Activated CD8-positive, alpha-beta memory T cell treated with anti-CD3 and anti-CD28 coated beads for 24 hours (primary cell): ENCODE data around the gene CMTM8.
A peak's percentile ranks its signal among the peaks of the same experiment; 100 is the strongest.

ENCODE experiments used
- DNase-seq: peaks from one replicate; pipeline ENCODE4 v3.0.0-alpha.2; 2020

The CMTM8 gene

GRCh38 chr3:32340611-32341365 is 102.3 kb downstream of the CMTM8 start:
- no peak for DNase-seq

DNA sequence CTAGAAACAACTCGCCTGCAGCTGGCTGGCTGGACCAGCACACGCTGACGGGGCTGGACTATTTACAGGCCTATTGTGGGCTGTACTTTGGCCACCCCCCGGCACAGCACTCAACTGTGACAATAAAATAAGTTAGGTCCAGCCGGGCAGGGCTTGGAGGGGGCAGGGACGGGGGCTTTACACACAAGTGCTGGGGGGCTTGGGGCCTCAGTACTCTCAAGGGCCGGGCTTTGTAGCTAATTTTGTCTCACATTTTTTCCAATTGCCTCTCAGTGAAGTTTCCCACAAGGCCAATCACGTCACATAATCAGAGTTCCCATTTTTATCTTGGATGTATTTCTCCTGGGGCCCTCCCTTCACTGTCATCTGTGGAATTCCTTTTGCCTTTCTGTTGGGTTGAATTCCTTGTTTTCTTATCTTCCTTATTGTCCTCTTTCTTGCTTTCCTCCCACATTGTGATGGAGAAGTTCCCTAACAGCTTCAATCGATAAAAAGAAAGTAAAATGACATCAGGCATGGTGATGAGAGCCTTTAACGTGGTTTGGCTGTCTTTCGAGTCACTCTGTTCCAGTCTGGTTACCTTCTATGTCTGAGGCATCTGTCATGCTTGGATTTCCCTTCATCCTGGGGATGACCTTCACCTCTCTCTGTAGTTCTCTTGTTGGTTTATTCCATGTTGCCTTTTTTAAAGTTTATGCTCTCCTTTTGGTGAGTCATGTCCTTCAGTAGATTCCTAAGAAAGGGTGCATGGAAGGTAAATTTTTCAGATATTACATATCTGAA is 109.1 kb downstream of the CMTM8 start:
- no peak for DNase-seq

GRCh38 chr3:32349184-32349583 is 110.7 kb downstream of the CMTM8 start:
- no peak for DNase-seq

- no peak for DNase-seq
These were observed 114.1 kb downstream of the CMTM8 start for GRCh38 chr3:32352563-32352962.

DNA sequence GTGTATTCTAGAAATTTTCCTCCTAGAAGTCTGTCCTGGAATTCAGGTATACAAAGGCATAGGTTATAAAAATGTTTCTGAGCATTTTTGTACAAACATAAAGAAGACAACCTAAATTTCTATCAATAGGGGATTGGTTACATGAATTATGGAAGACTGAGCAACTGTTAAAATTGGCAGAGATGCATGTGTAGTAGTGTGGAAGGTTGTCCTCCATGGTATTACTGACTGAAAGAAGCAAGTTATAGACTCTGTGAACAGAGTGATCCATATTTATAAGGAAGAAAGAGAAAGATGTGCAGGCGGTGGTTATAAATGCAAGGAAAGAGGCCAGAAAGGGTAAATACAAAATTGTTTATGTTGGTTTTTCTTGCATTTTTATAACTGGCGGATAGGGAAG is 114.9 kb downstream of the CMTM8 start:
- DNase-seq: no peak

DNA sequence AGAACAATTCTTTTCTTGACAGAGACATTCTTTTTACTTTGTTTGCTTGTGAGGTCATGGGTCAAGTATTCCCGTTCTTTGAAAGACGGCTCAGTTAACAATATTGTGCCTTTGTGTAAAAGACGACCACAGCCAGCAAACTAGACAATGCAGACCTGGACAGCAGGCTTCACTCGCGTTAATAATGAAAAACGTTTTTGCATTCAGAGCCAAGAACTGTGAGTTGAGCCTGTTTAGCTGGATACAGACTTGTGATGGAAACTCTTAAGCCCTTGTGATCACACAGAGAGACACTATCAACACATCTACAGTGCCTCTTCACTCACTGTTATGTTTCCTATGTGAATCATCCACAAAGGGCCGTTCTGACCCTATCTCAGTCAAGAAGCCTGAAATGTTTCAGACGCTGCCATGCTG is 115.9 kb downstream of the CMTM8 start:
- no peak for DNase-seq

GRCh38 chr3:32355751-32356291 is 117.3 kb downstream of the CMTM8 start:
- DNase-seq: no peak

DNA sequence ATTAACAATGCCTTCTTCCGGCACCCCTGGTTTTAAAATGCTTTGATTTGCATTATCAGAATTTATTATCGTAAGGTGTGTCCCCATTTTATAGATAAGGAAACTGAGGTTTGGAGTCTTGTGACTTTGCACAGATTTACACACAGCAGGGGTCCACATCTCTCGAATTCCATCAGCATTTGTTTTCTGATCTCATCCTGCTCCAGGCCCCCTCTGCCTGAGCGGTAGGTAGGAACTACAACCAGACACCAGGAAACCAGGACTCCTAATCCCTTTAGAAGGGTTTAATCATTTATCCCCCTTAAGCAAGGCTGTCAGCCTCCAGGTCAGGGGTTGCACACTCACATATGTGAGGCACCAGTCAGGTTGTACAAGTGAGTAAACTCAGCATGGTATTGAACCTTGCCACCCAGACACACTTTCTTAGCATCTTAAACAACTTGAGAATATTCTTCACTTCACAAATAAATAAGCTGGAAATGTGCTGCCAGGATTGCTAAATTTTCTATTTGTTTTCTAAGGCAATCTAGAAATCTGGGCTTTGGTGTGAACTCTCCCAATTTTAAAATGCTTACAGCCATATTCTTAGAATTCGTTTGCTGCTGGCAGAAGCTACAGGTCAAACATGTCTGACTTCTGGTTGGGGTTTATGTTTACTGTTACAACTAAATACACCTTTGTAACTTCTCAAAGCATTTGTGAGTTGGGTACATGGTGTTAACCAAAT is 121.4 kb downstream of the CMTM8 start:
- no peak for DNase-seq

DNA sequence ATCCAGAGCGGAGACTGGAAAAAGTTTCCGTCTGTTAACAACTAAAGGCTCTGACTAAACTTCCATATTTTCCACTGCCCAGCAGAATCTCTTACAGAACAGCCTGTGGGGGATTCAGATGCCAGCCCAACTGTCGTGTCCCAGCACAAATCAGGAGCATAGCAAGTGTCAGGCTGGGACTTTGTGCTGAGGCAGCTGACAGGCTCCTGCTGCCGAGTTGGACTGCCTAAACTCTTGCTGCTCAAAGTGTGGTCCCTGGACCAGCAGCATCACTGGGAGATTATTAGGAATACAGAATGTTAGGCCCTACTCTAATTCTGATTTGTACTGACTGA is 122.0 kb downstream of the CMTM8 start:
- DNase-seq: no peak

GRCh38 chr3:32366638-32367397 is 128.3 kb downstream of the CMTM8 start:
- DNase-seq: no peak

- no peak for DNase-seq
These were observed 129.0 kb downstream of the CMTM8 start for GRCh38 chr3:32367442-32367841.

DNA sequence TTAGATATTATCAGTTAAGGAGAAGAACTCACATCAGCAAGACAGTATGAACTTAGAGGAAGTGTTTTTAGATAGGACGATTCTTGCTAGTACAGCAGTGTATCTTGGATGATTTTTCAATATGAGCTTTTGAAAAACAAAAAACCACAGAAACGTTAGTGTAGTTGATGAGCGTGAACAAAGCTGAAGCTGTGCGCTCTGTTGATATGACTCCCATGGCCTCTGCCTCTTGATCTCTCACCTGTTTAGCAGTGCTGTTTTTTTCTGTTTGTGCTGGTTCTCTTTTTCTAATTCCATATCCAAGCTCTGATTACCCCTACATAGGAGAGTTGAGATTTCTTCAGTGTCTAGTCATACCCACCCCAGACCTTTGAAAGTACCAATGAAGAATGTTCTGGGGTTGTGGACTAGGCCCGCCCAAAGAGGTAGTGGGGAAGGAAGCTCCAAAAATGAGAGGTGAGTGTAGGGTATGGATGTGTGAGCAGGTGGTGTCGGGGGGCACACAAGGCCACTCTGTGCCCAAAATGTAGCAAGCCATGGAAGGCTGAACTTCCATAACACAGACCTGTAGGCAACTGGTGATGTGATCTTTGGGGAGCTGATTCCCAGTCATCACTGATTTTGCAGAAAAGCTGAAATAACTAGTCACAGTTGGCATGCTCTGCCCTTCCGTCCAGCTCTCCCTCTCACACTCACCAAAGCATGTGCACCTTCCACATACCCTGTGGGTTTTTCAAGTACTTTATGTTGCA is 133.2 kb downstream of the CMTM8 start:
- no peak for DNase-seq

- no peak for DNase-seq
These were observed 133.7 kb downstream of the CMTM8 start for GRCh38 chr3:32372213-32372490.

- no peak for DNase-seq
These were observed 134.8 kb downstream of the CMTM8 start for GRCh38 chr3:32373276-32373675.

DNA sequence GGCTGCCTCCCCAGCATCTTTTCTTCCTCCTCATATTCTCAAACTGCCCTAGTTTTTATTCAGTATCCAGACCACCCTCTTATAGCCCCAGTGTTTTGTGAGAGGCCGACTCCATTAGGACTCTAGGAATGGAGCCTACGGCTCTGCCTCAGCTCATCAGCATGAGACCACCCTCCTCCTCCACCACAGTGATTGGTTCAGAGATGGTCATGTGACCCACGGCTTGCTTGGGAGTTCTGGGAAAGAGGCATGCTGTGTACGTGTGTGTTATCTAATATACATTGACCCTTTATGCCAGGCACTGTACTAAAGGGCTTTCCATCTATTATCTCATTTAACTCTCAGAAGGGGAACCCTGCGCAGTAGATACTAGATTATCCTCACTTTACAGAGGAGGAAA is 135.4 kb downstream of the CMTM8 start:
- DNase-seq: no peak

- peak; percentile 76 for DNase-seq
These were observed 136.5 kb downstream of the CMTM8 start for GRCh38 chr3:32374788-32375595.

- no peak for DNase-seq
These were observed 137.1 kb downstream of the CMTM8 start for GRCh38 chr3:32375596-32375930.

DNA sequence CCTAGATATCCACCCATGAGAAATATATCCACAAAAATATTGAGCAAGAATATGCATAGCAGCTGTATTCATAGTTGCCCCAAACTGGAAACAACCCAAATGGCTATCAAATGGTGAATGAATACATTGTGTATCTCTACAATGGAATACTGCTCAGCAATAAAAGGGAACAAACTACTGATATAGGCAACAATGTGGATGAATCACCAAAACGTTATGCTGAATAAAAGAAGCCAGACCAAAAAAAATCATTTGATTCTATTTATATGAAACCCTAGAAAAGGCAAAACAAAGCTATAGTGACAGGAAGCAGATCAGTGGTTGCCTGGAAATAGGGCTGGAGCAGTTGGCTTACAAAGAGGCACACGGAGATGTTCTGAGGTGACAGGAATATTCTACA is 137.6 kb downstream of the CMTM8 start:
- no peak for DNase-seq

GRCh38 chr3:32379831-32380500 is 141.5 kb downstream of the CMTM8 start:
- DNase-seq: no peak

GRCh38 chr3:32381922-32382321 is 143.4 kb downstream of the CMTM8 start:
- DNase-seq: no peak

- DNase-seq: no peak
These were observed 144.7 kb downstream of the CMTM8 start for GRCh38 chr3:32383136-32383711.
